Activated T-helper 1 cell treated with anti-CD3 and anti-CD28 coated beads, Interleukin-2, amount 50 U/mL, for 16 hours (primary cell): ENCODE measurements around the gene CER1.

ENCODE experiments used
- DNase-seq, 2 donors: peaks; one replicate each; pipeline ENCODE4 v3.0.0-alpha.2; 2020; ENCODE audit warnings: low read depth in 1 of 2, low spot score in 1 of 2

The CER1 gene, protein sequence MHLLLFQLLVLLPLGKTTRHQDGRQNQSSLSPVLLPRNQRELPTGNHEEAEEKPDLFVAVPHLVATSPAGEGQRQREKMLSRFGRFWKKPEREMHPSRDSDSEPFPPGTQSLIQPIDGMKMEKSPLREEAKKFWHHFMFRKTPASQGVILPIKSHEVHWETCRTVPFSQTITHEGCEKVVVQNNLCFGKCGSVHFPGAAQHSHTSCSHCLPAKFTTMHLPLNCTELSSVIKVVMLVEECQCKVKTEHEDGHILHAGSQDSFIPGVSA

DNA sequence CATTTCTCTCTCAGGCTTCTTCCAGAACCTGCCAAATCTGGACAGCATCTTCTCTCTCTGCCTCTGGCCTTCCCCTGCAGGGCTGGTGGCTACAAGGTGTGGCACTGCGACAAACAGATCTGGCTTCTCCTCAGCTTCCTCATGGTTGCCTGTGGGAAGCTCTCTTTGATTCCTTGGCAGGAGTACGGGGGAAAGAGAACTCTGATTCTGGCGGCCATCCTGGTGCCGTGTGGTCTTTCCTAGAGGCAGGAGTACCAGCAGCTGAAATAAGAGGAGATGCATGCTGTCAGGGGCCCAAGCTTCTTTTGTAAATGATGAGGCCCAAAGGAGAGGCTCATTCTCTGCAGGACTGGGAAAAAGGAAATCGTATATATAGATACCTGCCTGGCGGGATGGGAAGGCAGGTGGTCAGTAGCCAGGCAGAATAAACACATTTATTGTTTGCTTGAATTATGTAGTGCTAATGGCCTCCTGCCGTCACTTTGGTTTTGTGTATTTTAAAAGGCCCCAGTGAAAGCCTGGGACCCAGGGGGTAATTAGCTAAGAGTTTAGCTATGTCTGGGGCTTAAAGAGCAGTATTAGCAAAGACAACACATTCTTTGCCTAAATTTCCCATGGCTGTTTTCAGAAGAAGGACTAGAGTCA, at the start of gene CER1:
Gene CER1 (minus strand): TSS at position 343 of the 645 bp plus-strand sequence. CDS start 61 bp downstream, at position 282.
- no peak for DNase-seq

DNA sequence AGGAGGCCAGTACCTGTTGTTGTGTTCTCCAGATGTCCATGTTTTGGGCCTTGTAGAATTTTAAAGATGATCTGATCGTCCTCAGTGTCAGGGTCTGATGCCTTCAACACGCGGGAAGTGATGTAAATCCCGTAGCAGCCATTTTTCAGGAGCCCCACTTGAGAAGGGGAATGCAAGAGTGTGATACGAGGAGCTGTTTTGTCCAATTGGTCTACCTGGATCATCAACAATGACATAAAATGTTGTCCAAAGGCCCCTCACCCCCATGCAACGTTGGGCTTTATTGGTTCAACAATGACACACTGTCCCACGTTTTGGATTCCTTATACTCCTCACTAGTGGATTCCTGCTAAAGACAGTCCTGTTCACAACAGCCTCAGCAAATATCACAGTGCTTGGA, 48.1 kb upstream of the CER1 start:
- DNase-seq, result no peak

DNA sequence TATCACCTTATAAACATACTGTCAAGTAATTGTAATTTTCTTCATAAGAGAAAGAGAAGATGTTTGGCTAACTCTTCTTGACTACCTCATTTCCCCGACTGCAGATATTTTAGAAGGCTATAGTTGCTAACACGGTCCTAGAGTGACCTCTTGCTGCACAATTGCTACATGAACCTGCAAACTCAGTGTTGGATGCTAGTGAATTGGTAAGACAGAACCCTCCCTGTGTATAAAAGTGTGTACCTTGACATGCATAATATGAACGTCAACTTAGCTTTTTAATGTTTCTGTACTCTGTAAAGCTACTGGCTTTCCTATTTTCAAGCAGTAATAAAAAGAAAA, 46.7 kb upstream of the CER1 start:
- DNase-seq, result no peak

DNA sequence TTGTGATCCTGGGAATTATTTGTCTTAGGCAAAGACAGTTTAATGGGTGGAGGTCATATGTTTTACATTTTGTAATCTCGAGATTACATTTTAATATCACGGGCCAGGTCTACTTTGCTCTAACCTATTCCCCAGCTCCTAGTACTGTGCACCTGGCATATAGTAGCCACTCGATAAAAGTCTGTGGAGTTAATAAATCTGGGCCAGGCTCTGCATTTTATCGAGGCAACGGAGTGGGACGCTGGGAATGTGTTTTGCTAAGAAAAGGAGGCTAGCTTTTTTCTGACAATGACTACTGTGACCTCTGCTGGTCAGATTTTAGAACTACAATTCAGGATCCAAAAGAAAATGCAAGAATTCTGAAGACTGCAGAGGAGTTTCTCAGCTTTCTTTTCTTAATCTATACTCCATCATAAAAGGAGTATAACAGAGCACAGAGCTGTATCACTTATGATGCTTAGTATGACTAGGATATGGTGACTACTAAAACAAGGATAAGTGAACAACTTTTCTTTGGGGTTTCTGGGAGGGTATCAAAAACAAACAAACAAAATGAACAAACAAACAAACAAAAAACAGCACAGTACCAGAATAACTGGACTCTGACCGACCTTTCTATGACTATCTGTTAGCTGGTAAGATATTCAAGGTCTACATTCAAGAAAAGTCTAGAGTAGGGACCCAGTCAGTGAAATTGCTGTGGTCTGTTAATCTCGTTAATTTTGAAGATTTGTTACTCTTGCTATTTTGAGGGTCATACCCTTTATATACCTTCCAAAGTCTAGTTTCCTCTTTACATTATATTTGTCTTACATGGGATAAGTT, 46.1 kb upstream of the CER1 start:
- no peak for DNase-seq

DNA sequence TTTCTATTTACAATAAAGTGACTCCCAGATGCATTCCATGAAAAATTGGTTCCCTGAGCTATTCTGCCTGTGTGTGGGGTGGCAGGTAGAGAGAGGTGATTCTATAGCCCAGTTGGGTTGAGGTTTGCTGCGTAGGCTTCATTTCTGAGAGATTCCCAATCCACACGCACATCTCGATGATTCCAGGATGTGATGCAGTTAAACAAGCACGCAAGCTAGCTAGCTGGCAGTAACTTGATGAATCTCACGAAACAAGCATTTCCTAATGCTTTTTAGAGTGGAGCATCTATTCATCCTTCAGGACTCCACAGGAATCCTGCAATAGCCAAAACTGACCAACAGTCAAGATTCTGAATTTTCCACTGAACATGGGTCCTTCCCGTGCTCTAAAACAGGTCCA, 43.8 kb upstream of the CER1 start:
- DNase-seq, result no peak

DNA sequence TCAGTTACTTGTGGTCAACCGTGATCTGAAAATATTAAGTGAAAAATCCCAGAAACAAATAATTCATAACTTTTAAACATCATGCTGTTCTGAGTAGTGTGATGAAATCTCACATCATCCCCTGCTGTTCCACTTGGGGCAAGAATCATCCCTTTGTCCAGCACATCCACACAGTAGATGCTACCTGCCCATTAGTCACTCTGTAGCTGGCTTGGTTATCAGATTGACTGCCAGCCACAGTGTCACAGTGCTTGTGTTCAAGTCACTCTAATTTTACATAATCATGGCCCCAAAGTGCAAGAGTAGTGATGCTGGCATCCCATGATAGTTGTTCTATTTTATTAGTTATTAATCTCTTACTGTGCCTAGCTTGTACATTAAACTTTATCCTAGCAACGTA, 39.1 kb upstream of the CER1 start:
- DNase-seq, result no peak

DNA sequence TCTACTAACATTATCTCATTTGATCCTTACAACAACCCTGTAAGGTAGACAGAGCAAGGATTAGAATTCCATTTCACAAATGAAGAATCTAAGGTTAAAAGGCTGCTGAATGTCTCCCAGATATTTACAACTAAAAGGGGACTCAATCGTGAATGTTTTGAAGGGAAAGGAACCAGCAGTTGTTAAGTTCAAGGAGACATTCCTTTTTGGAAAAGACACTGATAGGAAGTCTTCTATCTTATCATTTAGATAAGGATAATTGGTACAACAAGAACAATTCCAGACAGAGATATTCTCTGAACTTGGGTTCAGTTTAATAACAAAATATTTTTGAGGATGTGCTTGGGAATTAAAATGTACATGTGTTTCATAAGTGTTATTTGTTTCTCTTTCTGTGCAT, 37.5 kb upstream of the CER1 start:
- no peak for DNase-seq

DNA sequence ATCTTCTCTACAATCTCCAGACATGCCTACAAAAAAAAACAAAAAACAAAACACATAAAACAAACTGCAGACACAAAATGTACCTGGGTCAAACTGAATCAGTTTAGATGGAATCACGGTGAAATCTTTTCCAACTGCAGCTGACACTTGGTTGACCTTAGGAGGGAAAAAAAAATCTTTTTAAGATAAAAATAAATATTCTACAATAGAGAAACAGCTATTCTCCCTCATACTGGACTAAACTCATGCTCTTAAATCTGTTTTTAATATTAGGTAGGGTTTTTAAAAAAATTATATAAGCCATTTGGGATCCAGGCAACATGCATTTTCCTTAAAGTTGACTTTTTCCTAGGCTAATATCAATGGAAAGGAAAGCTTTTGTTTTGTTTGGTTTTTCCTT, 33.8 kb upstream of the CER1 start:
- DNase-seq, result no peak

DNA sequence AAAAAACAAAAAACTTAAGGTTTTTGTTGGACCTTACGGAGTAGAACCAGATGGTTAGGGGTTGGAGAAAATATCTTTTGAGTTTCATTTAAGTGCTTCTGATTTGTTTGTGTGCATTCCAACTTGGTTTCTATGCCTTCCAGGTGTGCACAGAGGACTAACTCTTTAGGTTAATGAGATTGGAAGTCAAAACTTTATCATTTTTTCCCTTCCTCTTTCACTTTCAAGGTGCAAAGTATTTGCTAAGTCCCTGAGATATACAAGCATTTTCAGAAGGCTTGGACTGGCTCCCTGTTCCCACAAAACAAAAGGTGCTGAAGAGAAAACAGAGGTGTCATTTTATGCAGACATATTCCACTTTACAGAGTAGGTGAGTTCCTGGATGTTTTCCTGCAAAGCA, 30.3 kb upstream of the CER1 start:
- DNase-seq, result no peak

DNA sequence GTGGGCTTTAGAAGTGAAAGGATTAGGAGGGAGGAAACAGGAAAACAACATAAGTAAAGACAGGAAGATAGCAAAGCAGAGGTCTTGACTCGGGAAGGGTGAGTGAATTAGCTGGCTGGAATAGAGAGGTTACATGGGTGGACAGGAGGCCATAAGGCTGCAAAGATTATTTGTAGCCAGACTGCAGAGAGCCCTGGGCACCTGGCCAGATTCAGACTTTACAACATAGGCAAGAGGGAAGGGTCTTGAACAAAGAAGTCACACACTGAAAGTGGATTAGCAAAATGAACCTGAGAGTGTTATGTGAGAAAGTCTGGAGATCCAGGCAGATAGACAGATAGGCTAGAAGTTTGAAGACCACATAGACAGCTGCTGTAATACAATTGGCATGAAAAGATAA, 29.7 kb upstream of the CER1 start:
- DNase-seq, result no peak

DNA sequence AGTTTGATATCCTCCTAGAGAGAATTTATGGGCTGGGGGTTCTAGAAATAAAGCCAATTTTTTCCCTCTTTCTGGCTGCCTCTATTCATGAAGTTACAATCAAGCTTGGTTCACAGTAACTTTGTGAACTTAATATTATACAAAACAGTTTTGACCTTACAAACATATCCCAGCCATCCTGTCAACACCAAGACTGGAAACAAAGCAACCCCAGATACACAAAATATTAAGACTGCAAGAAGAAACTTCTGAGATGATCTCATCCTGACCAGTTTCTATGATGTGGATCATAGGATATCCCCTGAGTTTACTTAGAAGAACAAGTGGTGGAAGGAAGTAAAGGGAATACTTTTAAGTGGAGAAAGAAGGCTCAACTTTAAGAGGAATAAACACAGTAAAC, 28.3 kb upstream of the CER1 start:
- no peak for DNase-seq

DNA sequence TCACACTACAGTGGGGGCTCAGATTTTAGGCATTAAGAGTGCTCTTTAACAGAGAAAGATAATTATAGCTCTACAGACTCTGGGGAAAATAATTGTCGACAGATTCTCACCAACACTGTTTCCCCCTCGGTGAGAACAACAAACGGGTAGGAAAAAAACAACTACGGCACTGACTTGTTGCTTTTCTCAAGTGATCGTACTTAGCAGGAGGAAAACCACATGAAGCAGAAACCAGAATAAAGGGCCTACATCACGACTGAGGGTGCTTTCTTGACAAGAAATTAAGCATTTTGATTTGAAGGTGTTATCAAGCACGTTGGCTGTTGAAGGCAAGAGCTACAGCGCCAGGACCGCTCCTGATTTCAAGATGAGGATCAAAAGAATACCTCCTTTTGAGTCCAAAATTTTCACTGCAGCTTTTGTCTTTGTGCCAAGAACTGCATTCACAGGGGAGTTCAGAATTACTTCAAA, 27.2 kb upstream of the CER1 start:
- DNase-seq, result no peak

DNA sequence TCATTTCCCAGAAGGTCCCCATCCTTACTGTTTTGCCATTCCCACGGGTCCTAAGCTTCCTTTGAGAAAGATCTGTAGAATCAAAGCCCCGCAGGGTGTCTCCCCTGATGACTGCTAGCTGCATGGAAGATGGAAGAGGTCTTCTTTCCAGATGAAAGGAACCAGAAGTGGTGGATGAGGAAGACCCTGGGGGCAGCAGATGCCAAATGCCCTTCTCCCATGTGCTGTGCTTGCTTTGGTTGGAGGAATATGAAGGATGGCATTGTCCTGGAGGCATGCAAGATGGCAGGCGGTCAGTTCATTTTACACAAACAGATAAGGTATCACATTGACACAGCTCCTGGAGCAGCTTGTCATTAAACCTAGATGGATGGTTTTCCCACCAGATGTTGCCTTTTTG, 25.8 kb upstream of the CER1 start:
- no peak for DNase-seq

DNA sequence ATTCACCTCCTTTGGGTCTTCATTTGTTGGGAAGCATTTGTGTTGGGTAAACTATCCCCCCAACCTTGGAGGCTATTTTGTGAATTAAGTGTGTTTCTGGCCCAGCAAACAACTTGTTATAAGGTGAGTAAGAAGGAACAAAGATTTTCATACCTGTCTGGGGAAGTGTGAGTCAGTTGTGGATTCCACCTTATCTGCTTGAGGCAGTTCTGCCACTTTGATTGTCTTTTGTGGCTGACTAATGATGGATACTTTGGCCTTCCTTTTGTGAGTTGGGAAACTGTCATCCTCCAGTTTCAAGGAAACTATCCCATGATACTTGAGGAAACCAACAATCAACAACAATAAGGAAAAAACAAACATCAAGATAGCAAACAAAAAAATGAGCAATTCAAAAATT, 24.6 kb upstream of the CER1 start:
- DNase-seq, result no peak

DNA sequence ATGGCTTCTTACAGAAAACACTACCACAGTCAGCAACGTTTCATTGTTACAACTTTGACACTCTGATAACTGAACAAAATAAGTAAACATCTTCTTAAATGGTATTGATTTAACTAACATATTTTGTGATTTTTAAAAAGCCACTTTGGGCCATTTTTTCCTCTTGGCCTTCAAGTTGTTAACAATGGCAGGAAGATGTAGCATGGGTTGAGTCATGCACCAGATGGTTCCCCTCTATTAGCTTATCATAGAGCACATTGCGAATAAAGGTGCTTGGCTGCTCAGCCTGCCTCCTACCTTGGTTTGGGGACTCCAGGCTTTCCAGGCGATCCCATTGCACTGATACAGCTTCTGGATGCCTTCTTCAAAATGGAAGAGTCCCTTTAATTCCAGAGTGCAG, 24.1 kb upstream of the CER1 start:
- DNase-seq, result no peak

DNA sequence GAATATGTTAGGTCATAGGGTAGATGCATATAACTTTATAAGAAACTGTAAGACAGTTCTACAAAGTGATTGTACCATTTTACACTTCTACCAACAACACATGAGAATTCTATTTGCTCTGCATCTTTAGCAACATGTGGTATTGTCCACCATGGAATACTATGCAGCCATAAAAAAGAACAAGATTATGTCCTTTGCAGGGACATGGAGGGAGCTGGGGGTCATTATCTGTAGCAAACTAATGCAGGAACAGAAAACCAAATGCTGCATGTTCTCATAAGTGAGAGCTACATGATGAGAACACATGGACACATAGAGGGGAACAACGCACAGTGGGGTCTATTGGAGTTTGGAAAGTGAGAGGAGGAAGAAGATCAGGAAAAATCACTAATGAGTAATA, 22.2 kb upstream of the CER1 start:
- DNase-seq, result no peak

DNA sequence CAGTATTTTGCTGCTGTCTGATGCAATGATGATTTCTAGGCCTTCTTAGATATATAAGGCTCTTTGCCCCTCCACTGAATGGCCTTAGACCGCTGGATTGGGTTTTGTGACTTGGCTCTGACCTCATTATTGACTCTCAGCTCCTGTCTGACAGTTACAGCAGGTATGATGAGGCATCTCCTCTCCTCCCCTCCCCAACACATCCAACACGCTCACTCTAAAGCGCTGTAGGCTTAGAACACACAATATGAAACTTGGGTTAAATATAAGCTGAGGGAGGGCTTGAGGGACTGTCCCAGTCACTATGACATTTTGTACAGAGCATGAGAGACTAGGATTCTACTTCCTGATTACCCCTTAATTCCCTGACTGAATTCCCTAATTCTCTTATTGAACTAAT, 18.8 kb upstream of the CER1 start:
- DNase-seq, result no peak

DNA sequence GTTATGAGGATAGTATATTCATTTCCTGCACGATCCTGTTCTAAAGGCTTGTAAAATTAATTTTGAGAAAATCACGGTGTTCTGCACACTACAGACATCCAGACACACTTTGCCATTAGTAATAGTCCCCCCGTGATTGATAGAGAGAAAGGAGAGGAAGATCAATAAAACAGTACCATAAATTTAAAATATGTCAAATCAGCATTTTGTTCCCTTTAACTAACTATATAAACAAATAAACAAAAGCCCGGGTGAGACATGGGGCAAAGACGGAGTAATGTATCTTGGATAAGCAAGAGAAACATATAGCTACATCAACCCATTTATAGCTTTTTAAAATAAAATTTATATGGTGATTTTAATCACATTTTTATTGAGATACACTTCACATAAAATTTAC, 10.6 kb upstream of the CER1 start:
- no peak for DNase-seq

DNA sequence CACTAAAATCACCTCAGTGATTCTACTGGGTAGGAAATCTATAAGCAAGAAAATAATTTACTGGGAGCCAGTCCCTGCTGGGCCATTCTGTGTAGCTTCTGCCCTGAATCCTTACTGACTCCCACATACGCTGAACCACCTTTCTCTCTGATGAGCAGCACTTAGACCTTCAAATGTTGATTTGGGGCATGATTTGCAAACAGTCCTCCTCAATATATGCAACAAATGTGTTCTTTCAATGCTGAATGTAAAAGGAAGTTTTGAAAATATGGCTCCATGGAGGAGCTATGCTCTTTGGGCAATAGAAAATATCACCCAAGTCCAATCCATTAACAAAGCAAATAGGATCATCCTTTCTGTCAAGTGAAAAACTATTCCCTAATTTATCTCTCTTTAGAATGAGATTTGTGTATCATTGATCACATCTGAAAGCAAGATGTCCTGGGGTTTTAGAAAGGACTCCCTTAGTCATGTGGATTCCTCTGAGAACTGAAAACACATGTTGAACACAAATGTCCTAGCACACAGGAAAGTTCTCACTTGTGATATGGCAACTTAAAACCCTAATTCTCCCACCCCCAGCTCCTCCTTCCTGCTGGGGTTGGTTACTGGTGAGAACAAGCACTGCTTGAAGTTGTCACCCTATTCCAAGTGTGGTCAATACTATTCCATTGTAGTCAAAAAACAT, 8.9 kb upstream of the CER1 start:
- no peak for DNase-seq

DNA sequence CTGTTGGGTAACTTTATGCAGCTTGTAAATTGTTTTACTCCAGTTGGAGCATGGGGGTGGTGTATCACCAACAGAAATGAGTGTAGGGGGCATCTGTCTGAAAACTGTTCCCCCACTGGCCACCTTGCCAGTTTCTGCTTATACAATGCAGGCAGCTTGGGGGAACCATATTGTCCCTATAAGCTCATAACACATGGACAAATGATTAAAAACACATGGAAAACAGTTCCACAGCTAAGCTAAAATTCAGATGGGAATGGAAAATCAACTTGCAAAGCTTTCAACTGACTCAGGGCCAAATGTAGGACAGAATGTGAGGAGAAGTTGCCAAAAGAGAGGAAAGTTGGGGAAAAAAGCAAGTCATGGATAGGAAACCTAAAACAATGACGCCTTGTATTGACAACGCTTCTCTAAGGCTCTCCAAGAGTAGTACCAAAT, 7.9 kb upstream of the CER1 start:
- DNase-seq, result no peak

DNA sequence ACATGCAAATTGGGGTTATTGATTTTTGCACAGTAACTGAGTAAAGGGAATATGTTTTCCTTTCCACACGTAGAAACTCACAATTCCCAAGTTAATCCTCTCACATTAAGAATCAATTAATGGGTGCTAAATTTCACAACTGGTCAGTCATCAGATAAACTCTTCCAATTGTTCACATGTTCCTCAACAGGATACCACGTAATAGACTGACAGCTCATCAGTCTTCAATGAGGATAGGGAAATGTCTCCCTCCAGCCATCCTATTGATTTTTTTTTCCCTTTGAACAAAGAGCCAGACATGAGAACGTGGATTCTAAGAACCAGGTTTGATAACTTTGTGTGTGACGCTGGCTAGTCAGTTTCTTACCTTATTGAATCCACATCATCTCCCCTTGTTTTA, 768 bp upstream of the CER1 start:
- DNase-seq, result no peak
